ENCODE measurements around the gene C2CD4D. TPM values are rescaled to one million over a fixed set of nuclear protein-coding genes. Genes with fewer than 3 reads are reported as not detected.

The C2CD4D gene
- total and polyA plus RNA-seq, 7 donors, result 0.47 TPM; not detected in 6

DNA sequence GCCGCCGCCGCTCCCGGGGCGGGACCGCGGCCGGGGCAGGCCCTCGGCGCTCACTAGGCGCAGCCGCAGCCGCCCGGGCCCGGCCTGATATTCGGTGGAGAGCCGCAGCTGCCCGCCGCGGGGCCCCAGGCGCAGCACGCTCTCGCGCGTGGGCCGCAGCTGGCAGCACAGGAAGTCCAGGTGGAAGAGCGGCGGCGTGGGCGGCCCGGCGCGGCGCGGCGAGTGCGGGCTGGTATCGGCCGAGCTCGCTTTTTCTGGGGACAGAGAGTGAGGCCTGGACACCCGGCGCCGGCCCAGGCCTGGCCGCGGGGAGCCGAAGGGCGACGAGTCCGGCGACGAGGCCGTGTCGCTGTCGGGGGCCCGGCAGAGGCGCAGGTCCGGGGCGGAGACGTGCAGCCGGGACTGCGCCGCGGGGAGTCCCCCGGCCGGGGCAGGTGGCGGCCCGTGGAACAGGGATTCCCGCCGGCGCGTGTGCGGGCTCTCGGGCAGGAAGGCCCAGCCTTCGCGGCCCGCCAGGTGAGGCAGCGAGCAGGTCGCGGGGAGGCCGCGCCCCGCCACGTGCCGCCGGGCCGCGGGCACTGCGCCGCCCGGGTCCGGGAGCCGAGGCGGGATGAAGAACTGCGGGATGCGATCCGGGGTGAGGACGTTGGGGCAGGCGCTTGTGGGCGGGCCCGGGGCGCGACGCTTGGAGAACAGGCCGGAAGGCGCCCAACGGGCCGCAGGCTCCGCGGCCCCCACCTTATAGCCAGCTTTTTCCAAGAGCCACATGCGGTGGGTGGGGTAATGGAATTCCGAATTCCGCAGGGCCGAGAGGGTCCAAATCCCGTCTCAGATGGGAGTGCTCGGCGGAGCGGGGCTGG is 1.2 kb downstream of the C2CD4D start:
- no peaks in the 10 kb centered on the region for H3K9me3 ChIP-seq
- peak overlapping the region; percentile 70 for H3K4me3 ChIP-seq
- ATAC-seq (peak; percentile 40 to 48 (median 44)), DNase-seq (peak in 1 of 2 donors; percentile 41)
- intact Hi-C loops (cut with DNase I), result loop anchor here (5.0 to 10.0 kb wide), 8 partner anchors 46 to 374 kb away; partner anchors contain the start of genes MRPL9 (in 2 of the 2), TDRKH (in 1 of the 2) and TUFT1 (in 1 of the 2)
- peaks cover 0 to 28% (median 17%) of the 10 kb centered on the region in 3 donors for H3K27me3 ChIP-seq (ENCODE audit: insufficient read depth in 3 of 3, low read length in 2 of 3)
- TF ChIP-seq, protein P1, sequence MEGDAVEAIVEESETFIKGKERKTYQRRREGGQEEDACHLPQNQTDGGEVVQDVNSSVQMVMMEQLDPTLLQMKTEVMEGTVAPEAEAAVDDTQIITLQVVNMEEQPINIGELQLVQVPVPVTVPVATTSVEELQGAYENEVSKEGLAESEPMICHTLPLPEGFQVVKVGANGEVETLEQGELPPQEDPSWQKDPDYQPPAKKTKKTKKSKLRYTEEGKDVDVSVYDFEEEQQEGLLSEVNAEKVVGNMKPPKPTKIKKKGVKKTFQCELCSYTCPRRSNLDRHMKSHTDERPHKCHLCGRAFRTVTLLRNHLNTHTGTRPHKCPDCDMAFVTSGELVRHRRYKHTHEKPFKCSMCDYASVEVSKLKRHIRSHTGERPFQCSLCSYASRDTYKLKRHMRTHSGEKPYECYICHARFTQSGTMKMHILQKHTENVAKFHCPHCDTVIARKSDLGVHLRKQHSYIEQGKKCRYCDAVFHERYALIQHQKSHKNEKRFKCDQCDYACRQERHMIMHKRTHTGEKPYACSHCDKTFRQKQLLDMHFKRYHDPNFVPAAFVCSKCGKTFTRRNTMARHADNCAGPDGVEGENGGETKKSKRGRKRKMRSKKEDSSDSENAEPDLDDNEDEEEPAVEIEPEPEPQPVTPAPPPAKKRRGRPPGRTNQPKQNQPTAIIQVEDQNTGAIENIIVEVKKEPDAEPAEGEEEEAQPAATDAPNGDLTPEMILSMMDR (IDR thresholded peaks at IDR 0.05), result no peak
- H3K27ac ChIP-seq, result no peak overlapping the region
- H3K36me3 ChIP-seq (ENCODE audit: insufficient read depth in 1 of 2, low read depth in 1 of 2), result no peaks in the 10 kb centered on the region
- H3K4me1 ChIP-seq, result peaks cover 3% of the 10 kb centered on the region
- 3 to 6% (median 4%) methylated on average over 84 to 117 of the region's 117 CpGs for WGBS, 3 donors

DNA sequence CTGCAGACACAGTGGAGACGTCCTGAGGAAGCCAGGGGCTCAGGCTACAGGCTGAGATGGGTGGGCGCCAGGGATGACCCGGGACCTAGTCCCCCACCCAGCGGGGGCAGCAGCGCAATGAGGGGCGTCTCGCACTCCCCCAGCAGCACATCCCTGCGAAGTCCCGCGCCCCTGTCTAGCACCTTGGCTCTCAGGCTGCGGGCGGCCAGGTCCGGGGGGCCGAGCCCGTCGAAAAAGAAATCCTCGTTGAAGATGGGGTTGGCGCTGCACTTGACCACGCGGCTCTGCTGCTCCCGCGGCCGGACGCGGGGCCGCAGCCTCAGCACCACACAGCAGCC is 1.8 kb downstream of the C2CD4D start:
- ATAC-seq (no peak), DNase-seq (peak in 1 of 2 donors; percentile 57)
- Histone ChIP-seq H3K4me1 (peaks cover 7% of the 10 kb centered on the region), H3K27ac (no peak overlapping the region), H3K4me3 (peak overlapping the region; percentile 70), H3K9me3 (no peaks in the 10 kb centered on the region), H3K27me3 (ENCODE audit: insufficient read depth in 3 of 3, low read length in 2 of 3) (peaks cover 0 to 28% (median 17%) of the 10 kb centered on the region in 3 donors), H3K36me3 (ENCODE audit: insufficient read depth in 1 of 2, low read depth in 1 of 2) (no peaks in the 10 kb centered on the region)
- intact Hi-C loops (cut with DNase I), result loop anchor here (5.0 to 10.0 kb wide), 8 partner anchors 46 to 373 kb away; partner anchors contain the start of genes MRPL9 (in 2 of the 2), TDRKH (in 1 of the 2) and TUFT1 (in 1 of the 2)
- TF ChIP-seq, protein P1 (IDR thresholded peaks at IDR 0.05), result no peak
- 7 to 13% (median 10%) methylated on average over 24 to 26 of the region's 26 CpGs for WGBS, 3 donors

DNA sequence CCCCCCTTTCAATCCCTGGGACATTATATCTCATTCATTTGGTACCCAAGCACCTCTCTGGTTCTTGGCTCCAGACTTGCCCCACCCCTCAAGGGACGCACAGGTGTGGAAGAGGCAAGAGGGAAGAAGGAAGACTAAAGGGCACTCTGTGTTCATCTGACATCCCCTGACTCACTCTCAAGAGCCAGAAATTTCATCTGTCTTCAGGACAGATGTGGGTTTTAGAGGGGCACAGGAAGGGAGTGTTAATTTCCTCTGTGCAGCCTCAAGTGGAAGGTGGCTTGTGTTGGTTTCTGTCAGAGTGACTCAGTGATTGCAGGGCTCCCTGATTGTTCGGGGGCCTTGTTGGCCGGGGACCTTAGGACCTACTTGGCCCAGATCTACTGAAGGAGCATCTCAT is 2.4 kb downstream of the C2CD4D start:
- ATAC-seq, result no peak

DNA sequence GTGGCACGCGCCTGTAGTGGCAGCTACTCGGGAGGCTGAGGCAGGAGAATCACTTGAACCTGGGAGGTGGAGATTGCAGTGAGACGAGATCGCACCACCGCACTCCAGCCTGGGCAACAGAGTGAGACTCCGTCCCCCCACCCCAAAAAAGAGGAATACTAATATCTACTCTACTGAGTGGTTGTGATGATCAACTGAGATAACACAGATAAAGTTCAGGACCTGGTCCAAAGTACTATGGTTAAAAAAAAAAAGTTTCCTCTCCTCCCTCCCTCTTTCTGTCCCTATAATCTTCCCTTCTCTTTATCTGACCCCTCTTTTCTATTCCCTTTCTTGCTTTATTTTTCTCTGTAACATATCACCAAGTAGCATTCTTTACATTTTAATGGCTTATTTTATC is 4.0 kb downstream of the C2CD4D start:
- Histone ChIP-seq H3K4me1 (peaks cover 13% of the 10 kb centered on the region), H3K9me3 (no peaks in the 10 kb centered on the region), H3K27me3 (ENCODE audit: insufficient read depth in 3 of 3, low read length in 2 of 3) (peaks cover 0 to 28% (median 17%) of the 10 kb centered on the region in 3 donors), H3K36me3 (ENCODE audit: insufficient read depth in 1 of 2, low read depth in 1 of 2) (no peaks in the 10 kb centered on the region), H3K27ac (no peak overlapping the region), H3K4me3 (no peak overlapping the region)
- DNase-seq (peak in 1 of 2 donors; percentile 21), ATAC-seq (no peak)
- intact Hi-C loops (cut with DNase I), result loop anchor here (5.0 to 10.0 kb wide), 8 partner anchors 43 to 371 kb away; partner anchors contain the start of genes MRPL9 (in 2 of the 2), TDRKH (in 1 of the 2) and TUFT1 (in 1 of the 2)
- WGBS, 3 donors, result 96 to 100% (median 97%) methylated on average over 7 of the region's 7 CpGs
- TF ChIP-seq, protein P1 (IDR thresholded peaks at IDR 0.05), result no peak

More for the DNA sequence above, 2.4 kb downstream of the C2CD4D start:
- H3K27me3 ChIP-seq (ENCODE audit: insufficient read depth in 3 of 3, low read length in 2 of 3), result peaks cover 0 to 28% (median 17%) of the 10 kb centered on the region in 3 donors
- H3K36me3 ChIP-seq (ENCODE audit: insufficient read depth in 1 of 2, low read depth in 1 of 2), result no peaks in the 10 kb centered on the region
- 73 to 81% (median 81%) methylated on average over 3 of the region's 3 CpGs for WGBS, 3 donors
- no peak overlapping the region for H3K4me3 ChIP-seq
- no peak overlapping the region for H3K27ac ChIP-seq
- peak in 1 of 2 donors; percentile 35 for DNase-seq
- no peaks in the 10 kb centered on the region for H3K9me3 ChIP-seq
- intact Hi-C loops (cut with DNase I), result loop anchor here (5.0 to 10.0 kb wide), 8 partner anchors 45 to 372 kb away; partner anchors contain the start of genes MRPL9 (in 2 of the 2), TDRKH (in 1 of the 2) and TUFT1 (in 1 of the 2)
- TF ChIP-seq, protein P1 (IDR thresholded peaks at IDR 0.05), result no peak
- peaks cover 10% of the 10 kb centered on the region for H3K4me1 ChIP-seq

All from psoas muscle (tissue), 8 donors.